ENCODE measurements around the gene ZFHX2. TPM values are rescaled to one million over a fixed set of nuclear protein-coding genes. Genes with fewer than 3 reads are reported as not detected.
A peak's percentile ranks its signal among the peaks of the same experiment; 100 is the strongest.
"Not testable (repeated sequence)": the region's sequence is repeated elsewhere in the genome, so short reads cannot be mapped to it uniquely, and the experiment has no call there.

Gene ZFHX2
- 0.19 TPM for polyA plus RNA-seq (2013, experiment 1 of 2)
- 0.23 TPM for polyA plus RNA-seq (2013, experiment 2 of 2)

DNA sequence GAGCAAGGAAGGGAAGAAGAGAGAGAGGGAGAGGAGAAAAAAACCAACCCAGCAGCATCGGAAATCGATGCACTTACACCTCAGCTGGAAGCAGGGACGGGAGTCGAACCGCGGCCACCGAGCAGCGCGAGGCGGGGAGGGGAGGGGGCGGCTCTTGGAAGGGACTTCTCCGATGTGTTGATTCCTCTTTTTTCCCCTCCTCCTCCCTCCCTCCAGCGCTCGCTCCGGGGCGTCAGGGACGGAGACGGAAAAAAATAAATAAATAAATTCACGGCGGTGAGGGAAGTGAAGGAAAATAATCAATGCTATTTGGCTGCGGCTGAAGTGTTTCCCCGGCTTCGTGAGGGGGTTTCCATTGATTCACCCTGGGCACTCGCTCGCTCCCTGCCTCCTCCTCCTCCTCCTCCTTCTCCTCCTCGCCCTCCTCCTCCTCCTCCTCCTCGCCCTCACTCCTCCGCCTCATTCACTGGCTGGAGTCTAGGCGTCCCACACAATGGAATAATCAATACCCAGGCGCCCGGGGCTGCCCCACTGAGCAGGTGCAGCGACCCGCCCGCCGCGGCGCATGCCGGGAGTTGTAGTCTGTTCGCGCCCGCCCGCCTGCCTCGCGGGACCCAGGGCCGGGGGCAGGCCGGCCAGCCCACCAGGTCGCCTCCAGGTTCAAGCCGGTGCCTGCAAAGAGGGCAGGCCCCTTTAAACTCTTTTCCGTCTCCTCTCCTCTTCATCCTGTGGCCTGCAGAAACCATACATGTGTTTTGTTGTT lies at the start of gene ZFHX2:
Gene ZFHX2, minus strand, starts transcription at position 500 of the 763 bp plus-strand sequence. CDS start 16,440 bp downstream, outside the sequence.
- Histone ChIP-seq H3K14ac (ENCODE audit: low read length in 2 of 2) (no peak within 1 kb of the TSS), H3K23ac (ENCODE audit: low read length in 2 of 2) (peak within 1 kb of the TSS in 1 of 2 experiments; percentile 60), H3K4ac (ENCODE audit: low read depth in 1 of 2, low read length in 2 of 2) (peak within 1 kb of the TSS in 1 of 2 experiments; percentile 13), H3K27me3 (ENCODE audit: control insufficient read depth in 1 of 2, insufficient read depth in 1 of 2, low read length in 2 of 2) (peaks cover 4 to 6% of the 10 kb centered on the region in 2 experiments), H2BK120ac (ENCODE audit: low read depth, low read length) (no peak within 1 kb of the TSS), H4K8ac (ENCODE audit: low read length) (peak within 1 kb of the TSS; percentile 92), H3K18ac (ENCODE audit: low read depth in 1 of 2, low read length in 2 of 2) (peak within 1 kb of the TSS in 1 of 2 experiments; percentile 49), H2BK12ac (ENCODE audit: low read length in 2 of 2) (no peak within 1 kb of the TSS), H3K9me3 (ENCODE audit: control insufficient read depth, low read length) (no peaks in the 10 kb centered on the region), H3K9ac (ENCODE audit: low read length) (peak within 1 kb of the TSS; percentile 81), H2BK15ac (ENCODE audit: low read depth, poor library complexity, severe bottlenecking) (no peak within 1 kb of the TSS), H3K27ac (ENCODE audit: low read length, poor library complexity, severe bottlenecking) (peak within 1 kb of the TSS; percentile 52), H3K4me3 (ENCODE audit: insufficient read depth in 1 of 2, low read depth in 1 of 2, low read length in 2 of 2) (peak within 1 kb of the TSS; percentile 69 to 89), H3K4me2 (ENCODE audit: low read length, poor library complexity, severe bottlenecking) (peak within 1 kb of the TSS; percentile 85), H3K36me3 (ENCODE audit: control insufficient read depth in 1 of 2, insufficient read depth in 2 of 2, low read depth in 1 of 2, low read length in 2 of 2) (no peaks in the 10 kb centered on the region), H3K4me1 (ENCODE audit: control insufficient read depth, insufficient read depth, low read depth, low read length) (peaks cover 17% of the 10 kb centered on the region), H2AK5ac (ENCODE audit: low read length, severe bottlenecking) (peak within 1 kb of the TSS; percentile 59), H3K79me1 (replicated peaks; ENCODE audit: low read length, poor library complexity, severe bottlenecking) (peaks cover 7% of the 10 kb centered on the region), H2AFZ (ENCODE audit: low read depth, low read length) (peak within 1 kb of the TSS; percentile 91), H4K91ac (ENCODE audit: low read length) (no peak within 1 kb of the TSS), H2BK5ac (ENCODE audit: low read depth, low read length, poor library complexity, severe bottlenecking) (no peak within 1 kb of the TSS)
- 2% methylated on average over 37 of the region's 49 CpGs for WGBS
- DNase-seq = peak; percentile 67

DNA sequence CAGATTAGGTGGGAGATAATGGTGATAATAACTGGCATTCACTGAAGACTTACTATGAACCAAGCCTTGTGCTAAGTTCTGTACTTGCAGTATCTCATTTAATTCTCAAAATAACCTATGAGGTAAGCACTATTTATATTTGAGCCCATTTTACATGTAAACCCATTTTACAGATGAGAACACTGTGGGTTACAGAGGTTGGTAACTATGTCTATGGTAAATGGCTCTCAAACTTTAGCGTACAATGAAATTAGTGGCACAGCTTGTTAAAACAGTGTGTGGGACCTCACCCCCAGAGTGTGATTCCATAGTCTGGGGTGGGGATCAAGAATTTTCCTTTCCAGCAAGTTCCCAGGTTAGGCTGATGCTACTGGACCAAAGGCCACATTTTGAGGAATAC lies 49.2 kb upstream of the ZFHX2 start:
- H2BK15ac ChIP-seq (ENCODE audit: low read depth, poor library complexity, severe bottlenecking) = no peak overlapping the region
- H2BK12ac ChIP-seq (ENCODE audit: low read length in 2 of 2) = no peak overlapping the region
- H3K9ac ChIP-seq (ENCODE audit: low read length) = no peak overlapping the region
- H2BK5ac ChIP-seq (ENCODE audit: low read depth, low read length, poor library complexity, severe bottlenecking) = no peak overlapping the region
- no peak overlapping the region for H3K27ac ChIP-seq (ENCODE audit: low read length, poor library complexity, severe bottlenecking)
- peaks cover 9 to 13% of the 10 kb centered on the region in 2 experiments for H3K27me3 ChIP-seq (ENCODE audit: control insufficient read depth in 1 of 2, insufficient read depth in 1 of 2, low read length in 2 of 2)
- H3K4me1 ChIP-seq (ENCODE audit: control insufficient read depth, insufficient read depth, low read depth, low read length) = no peaks in the 10 kb centered on the region
- H3K14ac ChIP-seq (ENCODE audit: low read length in 2 of 2) = no peak overlapping the region
- H3K23ac ChIP-seq (ENCODE audit: low read length in 2 of 2) = no peak overlapping the region
- no peak overlapping the region for H3K4ac ChIP-seq (ENCODE audit: low read depth in 1 of 2, low read length in 2 of 2)
- H3K36me3 ChIP-seq (ENCODE audit: control insufficient read depth in 1 of 2, insufficient read depth in 2 of 2, low read depth in 1 of 2, low read length in 2 of 2) = no peaks in the 10 kb centered on the region
- DNase-seq = no peak
- no peak overlapping the region for H4K91ac ChIP-seq (ENCODE audit: low read length)
- H4K8ac ChIP-seq (ENCODE audit: low read length) = no peak overlapping the region
- peaks cover 3% of the 10 kb centered on the region for H3K9me3 ChIP-seq (ENCODE audit: control insufficient read depth, low read length)
- no peak overlapping the region for H2AK5ac ChIP-seq (ENCODE audit: low read length, severe bottlenecking)
- no peaks in the 10 kb centered on the region for H3K79me1 ChIP-seq (replicated peaks; ENCODE audit: low read length, poor library complexity, severe bottlenecking)
- H3K4me3 ChIP-seq (ENCODE audit: insufficient read depth in 1 of 2, low read depth in 1 of 2, low read length in 2 of 2) = no peak overlapping the region
- H3K4me2 ChIP-seq (ENCODE audit: low read length, poor library complexity, severe bottlenecking) = no peak overlapping the region
- 88% methylated on average over 1 of the region's 1 CpG for WGBS
- no peak overlapping the region for H2BK120ac ChIP-seq (ENCODE audit: low read depth, low read length)
- no peak overlapping the region for H3K18ac ChIP-seq (ENCODE audit: low read depth in 1 of 2, low read length in 2 of 2)
- H2AFZ ChIP-seq (ENCODE audit: low read depth, low read length) = no peak overlapping the region

DNA sequence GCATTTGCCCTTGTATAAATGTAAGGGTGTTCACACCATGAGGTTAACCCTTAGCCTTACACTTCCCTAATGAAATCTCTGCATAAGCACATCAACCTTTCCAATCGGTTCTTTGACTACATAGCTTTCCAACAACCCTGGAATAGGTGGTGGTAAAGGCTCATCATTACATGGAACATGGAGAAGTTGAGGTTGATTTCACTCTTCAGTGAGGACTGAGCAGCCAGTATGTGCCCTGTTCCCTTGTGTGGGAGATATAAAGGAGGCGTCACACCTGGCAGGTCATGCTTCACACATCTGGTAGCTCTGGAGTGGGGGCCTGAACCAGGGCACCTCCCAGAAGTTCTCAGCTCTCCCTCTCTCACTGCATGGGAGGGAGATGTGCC lies 48.8 kb upstream of the ZFHX2 start:
- no peaks in the 10 kb centered on the region for H3K4me1 ChIP-seq (ENCODE audit: control insufficient read depth, insufficient read depth, low read depth, low read length)
- H3K14ac ChIP-seq (ENCODE audit: low read length in 2 of 2) = no peak overlapping the region
- no peaks in the 10 kb centered on the region for H3K79me1 ChIP-seq (replicated peaks; ENCODE audit: low read length, poor library complexity, severe bottlenecking)
- H3K36me3 ChIP-seq (ENCODE audit: control insufficient read depth in 1 of 2, insufficient read depth in 2 of 2, low read depth in 1 of 2, low read length in 2 of 2) = no peaks in the 10 kb centered on the region
- no peak overlapping the region for H3K27ac ChIP-seq (ENCODE audit: low read length, poor library complexity, severe bottlenecking)
- H3K18ac ChIP-seq (ENCODE audit: low read depth in 1 of 2, low read length in 2 of 2) = no peak overlapping the region
- H4K8ac ChIP-seq (ENCODE audit: low read length) = no peak overlapping the region
- H3K27me3 ChIP-seq (ENCODE audit: control insufficient read depth in 1 of 2, insufficient read depth in 1 of 2, low read length in 2 of 2) = peaks cover 9 to 13% of the 10 kb centered on the region in 2 experiments
- H2BK5ac ChIP-seq (ENCODE audit: low read depth, low read length, poor library complexity, severe bottlenecking) = no peak overlapping the region
- H3K23ac ChIP-seq (ENCODE audit: low read length in 2 of 2) = no peak overlapping the region
- H3K9me3 ChIP-seq (ENCODE audit: control insufficient read depth, low read length) = peaks cover 3% of the 10 kb centered on the region
- H2AK5ac ChIP-seq (ENCODE audit: low read length, severe bottlenecking) = no peak overlapping the region
- no peak overlapping the region for H4K91ac ChIP-seq (ENCODE audit: low read length)
- no peak overlapping the region for H3K4me2 ChIP-seq (ENCODE audit: low read length, poor library complexity, severe bottlenecking)
- H2AFZ ChIP-seq (ENCODE audit: low read depth, low read length) = no peak overlapping the region
- no peak overlapping the region for H2BK120ac ChIP-seq (ENCODE audit: low read depth, low read length)
- H3K9ac ChIP-seq (ENCODE audit: low read length) = no peak overlapping the region
- no peak overlapping the region for H3K4ac ChIP-seq (ENCODE audit: low read depth in 1 of 2, low read length in 2 of 2)
- 82% methylated on average over 1 of the region's 2 CpGs for WGBS
- H2BK15ac ChIP-seq (ENCODE audit: low read depth, poor library complexity, severe bottlenecking) = no peak overlapping the region
- H3K4me3 ChIP-seq (ENCODE audit: insufficient read depth in 1 of 2, low read depth in 1 of 2, low read length in 2 of 2) = no peak overlapping the region
- no peak for DNase-seq
- H2BK12ac ChIP-seq (ENCODE audit: low read length in 2 of 2) = no peak overlapping the region

DNA sequence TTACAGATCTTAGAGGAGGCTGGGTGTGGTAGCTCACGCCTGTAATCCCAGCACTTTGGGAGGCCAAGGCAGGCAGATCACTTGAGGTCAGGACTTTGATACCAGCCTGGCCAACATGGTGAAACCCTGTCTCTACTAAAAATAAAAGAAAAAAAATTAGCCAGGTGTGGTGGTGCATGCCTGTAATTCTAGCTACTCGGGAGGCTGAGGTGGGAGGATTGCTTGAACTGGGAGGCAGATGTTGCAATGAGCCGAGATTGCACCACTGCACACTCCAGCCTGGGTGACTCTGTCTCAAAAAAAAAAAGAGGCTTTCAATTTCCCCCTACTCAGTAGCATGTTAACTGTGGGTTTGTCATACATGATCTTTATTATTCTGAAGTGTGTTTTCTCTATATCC lies 42.6 kb upstream of the ZFHX2 start:
- not testable (repeated sequence) for H3K4me3 ChIP-seq (ENCODE audit: insufficient read depth in 1 of 2, low read depth in 1 of 2, low read length in 2 of 2); H3K4me1 ChIP-seq (ENCODE audit: control insufficient read depth, insufficient read depth, low read depth, low read length); H3K18ac ChIP-seq (ENCODE audit: low read depth in 1 of 2, low read length in 2 of 2); H2BK5ac ChIP-seq (ENCODE audit: low read depth, low read length, poor library complexity, severe bottlenecking); H3K4ac ChIP-seq (ENCODE audit: low read depth in 1 of 2, low read length in 2 of 2); H3K36me3 ChIP-seq (ENCODE audit: control insufficient read depth in 1 of 2, insufficient read depth in 2 of 2, low read depth in 1 of 2, low read length in 2 of 2); H2BK12ac ChIP-seq (ENCODE audit: low read length in 2 of 2); H2BK120ac ChIP-seq (ENCODE audit: low read depth, low read length); H3K23ac ChIP-seq (ENCODE audit: low read length in 2 of 2); H2AFZ ChIP-seq (ENCODE audit: low read depth, low read length); H3K4me2 ChIP-seq (ENCODE audit: low read length, poor library complexity, severe bottlenecking); H3K9me3 ChIP-seq (ENCODE audit: control insufficient read depth, low read length); H2AK5ac ChIP-seq (ENCODE audit: low read length, severe bottlenecking); H3K79me1 ChIP-seq (replicated peaks; ENCODE audit: low read length, poor library complexity, severe bottlenecking); H3K14ac ChIP-seq (ENCODE audit: low read length in 2 of 2); H3K27ac ChIP-seq (ENCODE audit: low read length, poor library complexity, severe bottlenecking); H3K9ac ChIP-seq (ENCODE audit: low read length); H4K8ac ChIP-seq (ENCODE audit: low read length); H4K91ac ChIP-seq (ENCODE audit: low read length); DNase-seq; H2BK15ac ChIP-seq (ENCODE audit: low read depth, poor library complexity, severe bottlenecking)
- WGBS = 71% methylated on average over 2 of the region's 3 CpGs
- H3K27me3 ChIP-seq (ENCODE audit: control insufficient read depth in 1 of 2, insufficient read depth in 1 of 2, low read length in 2 of 2) = peaks cover 5 to 19% of the 10 kb centered on the region in 2 experiments
